SK-N-SH (cell line): ENCODE data around the gene PIAS2. TPM values are rescaled to one million over a fixed set of nuclear protein-coding genes. Genes with fewer than 3 reads are reported as not detected.

Experiments used
- CTCF ChIA-PET: fragments of 300-600, 350-600 bp; formaldehyde crosslinking; extraction: SDS; loops from one replicate; lab custom pipeline; 2021; lab: Yijun Ruan, JAX
- POLR2A ChIA-PET: fragments of 350-600 bp; sonication (Branson Sonifier 250); formaldehyde crosslinking; extraction: SDS; loops from one replicate; lab custom pipeline; 2020; ENCODE audit warnings: antibody characterized with exemption, inconsistent platforms; lab: Yijun Ruan, JAX
- DNase-seq: peaks from one replicate; pipeline ENCODE4 v3.0.0; 2012
- H2AFZ ChIP-seq: fragments of 200-600 bp; sonication (generic); 2 replicates; pipeline ENCODE4 v1.8.1; 2016; ENCODE audit warnings: antibody characterized with exemption, mild to moderate bottlenecking, low read depth
- H3F3A ChIP-seq: fragments of 200-600 bp; sonication (generic); replicated peaks from 2 replicates; pipeline ENCODE3; 2016; ENCODE audit warnings: antibody characterized with exemption, mild to moderate bottlenecking; ENCODE audit not compliant: insufficient read depth
- H3K27ac ChIP-seq, 2 experiments: fragments of 200-500 bp in 1 of 2; fragments of 200-600 bp in 1 of 2; sonication (Bioruptor generic) in 1 of 2; sonication (generic), shearing (Covaris generic) in 1 of 2; 2 replicates each; pipeline versions ENCODE4 v1.5.1 to v1.6.1; 2014 to 2016; ENCODE audit warnings: low read depth in 2 of 2, inconsistent platforms in 1 of 2, low read length in 1 of 2, mild to moderate bottlenecking in 1 of 2, mixed read lengths in 1 of 2
- H3K27me3 ChIP-seq: fragments of 200-600 bp; sonication (generic), shearing (Covaris generic); 2 replicates; pipeline ENCODE4 v1.6.1; 2016; ENCODE audit warnings: mixed run types; ENCODE audit not compliant: insufficient read depth
- H3K36me3 ChIP-seq, 2 experiments: fragments of 200-500 bp in 1 of 2; fragments of 200-600 bp in 1 of 2; sonication (Bioruptor generic) in 1 of 2; sonication (generic) in 1 of 2; replicated peaks in 1 of 2; 2 replicates each; pipeline versions ENCODE3 to v1.5.1; 2014 to 2016; ENCODE audit warnings: low read length in 1 of 2, mild to moderate bottlenecking in 1 of 2; ENCODE audit not compliant: insufficient read depth in 2 of 2, control insufficient read depth in 1 of 2
- H3K4me1 ChIP-seq, 2 experiments: fragments of 200-500 bp in 1 of 2; fragments of 200-600 bp in 1 of 2; sonication (Bioruptor generic) in 1 of 2; sonication (generic), shearing (Covaris generic) in 1 of 2; 2 replicates each; pipeline versions ENCODE4 v1.5.1 to v1.6.1; 2014 to 2016; ENCODE audit warnings: low read depth in 1 of 2, low read length in 1 of 2, mixed run types in 1 of 2; ENCODE audit not compliant: insufficient read depth in 2 of 2, control insufficient read depth in 1 of 2
- H3K4me2 ChIP-seq: fragments of 200-600 bp; sonication (generic), shearing (Covaris generic); 2 replicates; pipeline ENCODE4 v1.6.1; 2017; ENCODE audit warnings: mixed run types
- H3K4me3 ChIP-seq, 2 experiments: fragments of 200-500 bp in 1 of 2; fragments of 200-600 bp in 1 of 2; sonication (Bioruptor generic) in 1 of 2; sonication (generic), shearing (Covaris generic) in 1 of 2; 2 replicates each; pipeline versions ENCODE4 v1.5.1 to v1.8.1; 2014 to 2016; ENCODE audit warnings: low read depth in 2 of 2, inconsistent platforms in 1 of 2, low read length in 1 of 2, mild to moderate bottlenecking in 1 of 2, mixed read lengths in 1 of 2, moderate library complexity in 1 of 2
- H3K79me2 ChIP-seq: fragments of 200-600 bp; sonication (generic); 2 replicates; pipeline ENCODE4 v1.8.1; 2017; ENCODE audit warnings: mild to moderate bottlenecking; ENCODE audit not compliant: insufficient read depth
- H3K9ac ChIP-seq: fragments of 200-600 bp; sonication (generic); 2 replicates; pipeline ENCODE4 v1.6.1; 2017; ENCODE audit warnings: mixed run types
- H3K9me2 ChIP-seq: fragments of 200-600 bp; sonication (generic); 2 replicates; pipeline ENCODE4 v1.6.1; 2017; ENCODE audit warnings: mixed run types
- H3K9me3 ChIP-seq: fragments of 200-600 bp; sonication (generic); 2 replicates; pipeline ENCODE4 v1.6.1; 2017; ENCODE audit warnings: mixed run types, mild to moderate bottlenecking, moderate library complexity
- H4K20me1 ChIP-seq: fragments of 200-600 bp; sonication (generic); 2 replicates; pipeline ENCODE4 v1.6.1; 2017; ENCODE audit warnings: mild to moderate bottlenecking, mixed run types; ENCODE audit not compliant: insufficient read depth
- EZH2phosphoT487 ChIP-seq: fragments of 200-600 bp; sonication (generic); IDR thresholded peaks from 2 replicates; pipeline ENCODE4 v1.6.1; 2017; ENCODE audit warnings: low read depth, mixed run types, mild to moderate bottlenecking, antibody characterized with exemption, moderate library complexity, borderline replicate concordance
- FOSL2 ChIP-seq: IDR thresholded peaks from 2 replicates; pipeline ENCODE4 v1.4.0; 2012; ENCODE audit warnings: low read depth, mild to moderate bottlenecking, moderate library complexity, borderline replicate concordance
- RCOR1 ChIP-seq: fragments of 150-350 bp; IDR thresholded peaks from 2 replicates; pipeline ENCODE4 v1.6.1; 2017; ENCODE audit warnings: antibody characterized with exemption, low read length
- SIN3A ChIP-seq: IDR thresholded peaks from 2 replicates; pipeline ENCODE4 v1.6.1; 2012; ENCODE audit warnings: low read depth, mild to moderate bottlenecking, low read length, moderate library complexity, borderline replicate concordance
- USF1 ChIP-seq: IDR thresholded peaks from 2 replicates; pipeline ENCODE4 v1.4.0; 2012; ENCODE audit warnings: low read depth, borderline replicate concordance
- USF2 ChIP-seq: fragments of 150-350 bp; IDR thresholded peaks from 2 replicates; pipeline ENCODE4 v1.6.1; 2017; ENCODE audit warnings: antibody characterized with exemption, low read length, low read depth, borderline replicate concordance
- ZBTB33 ChIP-seq: IDR thresholded peaks from 2 replicates; pipeline ENCODE4 v1.4.0; 2012; ENCODE audit warnings: low read depth, borderline replicate concordance
- WGBS: methylation state at CpG from one replicate; pipeline ENCODE4 v1.1.6; 2017; ENCODE audit warnings: low lambda C conversion rate; 5-methylcytosine and 5-hydroxymethylcytosine counted together
- polyA plus RNA-seq, 3 experiments: library from polyadenylated mRNA; depleted of rRNA; stranded (reverse); fragments of >200 nt; gene quantifications; 2 replicates each; pipeline ENCODE4 v1.2.3, GENCODE V29; 2012
- TF ChIP-seq, protein P1 (sequence below): IDR thresholded peaks from 2 replicates; pipeline ENCODE4 v1.6.1; 2012; ENCODE audit warnings: mild to moderate bottlenecking, low read depth, low read length, moderate library complexity

The PIAS2 gene
- polyA plus RNA-seq, 1 of the 3 experiments (the other 2 are of a cell fraction): 9.0 TPM

- TF ChIP-seq EZH2phosphoT487 (no peak), RCOR1 (no peak), USF1 (no peak), FOSL2 (no peak), USF2 (no peak)
- TF ChIP-seq, protein P1, sequence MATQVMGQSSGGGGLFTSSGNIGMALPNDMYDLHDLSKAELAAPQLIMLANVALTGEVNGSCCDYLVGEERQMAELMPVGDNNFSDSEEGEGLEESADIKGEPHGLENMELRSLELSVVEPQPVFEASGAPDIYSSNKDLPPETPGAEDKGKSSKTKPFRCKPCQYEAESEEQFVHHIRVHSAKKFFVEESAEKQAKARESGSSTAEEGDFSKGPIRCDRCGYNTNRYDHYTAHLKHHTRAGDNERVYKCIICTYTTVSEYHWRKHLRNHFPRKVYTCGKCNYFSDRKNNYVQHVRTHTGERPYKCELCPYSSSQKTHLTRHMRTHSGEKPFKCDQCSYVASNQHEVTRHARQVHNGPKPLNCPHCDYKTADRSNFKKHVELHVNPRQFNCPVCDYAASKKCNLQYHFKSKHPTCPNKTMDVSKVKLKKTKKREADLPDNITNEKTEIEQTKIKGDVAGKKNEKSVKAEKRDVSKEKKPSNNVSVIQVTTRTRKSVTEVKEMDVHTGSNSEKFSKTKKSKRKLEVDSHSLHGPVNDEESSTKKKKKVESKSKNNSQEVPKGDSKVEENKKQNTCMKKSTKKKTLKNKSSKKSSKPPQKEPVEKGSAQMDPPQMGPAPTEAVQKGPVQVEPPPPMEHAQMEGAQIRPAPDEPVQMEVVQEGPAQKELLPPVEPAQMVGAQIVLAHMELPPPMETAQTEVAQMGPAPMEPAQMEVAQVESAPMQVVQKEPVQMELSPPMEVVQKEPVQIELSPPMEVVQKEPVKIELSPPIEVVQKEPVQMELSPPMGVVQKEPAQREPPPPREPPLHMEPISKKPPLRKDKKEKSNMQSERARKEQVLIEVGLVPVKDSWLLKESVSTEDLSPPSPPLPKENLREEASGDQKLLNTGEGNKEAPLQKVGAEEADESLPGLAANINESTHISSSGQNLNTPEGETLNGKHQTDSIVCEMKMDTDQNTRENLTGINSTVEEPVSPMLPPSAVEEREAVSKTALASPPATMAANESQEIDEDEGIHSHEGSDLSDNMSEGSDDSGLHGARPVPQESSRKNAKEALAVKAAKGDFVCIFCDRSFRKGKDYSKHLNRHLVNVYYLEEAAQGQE: no peak
Observed at GRCh38 chr18:46958209-46958608, 40.9 kb upstream of the PIAS2 start (continued).

DNA sequence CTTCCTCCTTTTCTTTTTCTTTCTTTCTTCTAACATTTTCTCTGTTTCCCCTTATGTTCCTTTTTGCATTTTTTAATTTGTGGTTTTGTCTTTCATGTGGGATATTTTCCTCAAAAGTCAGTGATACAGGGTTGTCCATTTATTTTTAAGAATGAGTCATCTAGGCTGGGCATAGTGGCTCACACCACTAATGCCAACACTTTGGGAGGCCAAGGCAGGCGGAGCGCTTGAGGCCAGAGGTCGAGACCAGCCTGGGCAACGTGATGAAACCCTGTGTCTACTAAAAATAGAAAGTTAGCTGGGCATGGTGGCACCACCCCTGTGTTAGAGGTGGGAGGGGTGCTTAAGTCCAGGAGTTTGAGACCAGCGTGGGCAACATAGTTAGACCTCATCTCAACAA, 35.9 kb upstream of the PIAS2 start:
- no peak overlapping the region for H3K4me3 ChIP-seq
- DNase-seq: no peak
- H3K79me2 ChIP-seq: no peaks in the 10 kb centered on the region
- ChIA-PET CTCF (no interaction called here), POLR2A (no interaction called here)
- H3F3A ChIP-seq: no peaks in the 10 kb centered on the region
- no peak overlapping the region for H2AFZ ChIP-seq
- H3K4me1 ChIP-seq: no peaks in the 10 kb centered on the region
- H3K9me2 ChIP-seq: no peaks in the 10 kb centered on the region
- no peak for TF ChIP-seq RCOR1
- no peak for TF ChIP-seq SIN3A
- TF ChIP-seq ZBTB33: no peak
- H3K4me2 ChIP-seq: no peak overlapping the region
- no peaks in the 10 kb centered on the region for H3K36me3 ChIP-seq
- no peaks in the 10 kb centered on the region for H4K20me1 ChIP-seq
- H3K9ac ChIP-seq: no peak overlapping the region
- no peaks in the 10 kb centered on the region for H3K27me3 ChIP-seq
- 61% methylated on average over 5 of the region's 5 CpGs for WGBS
- no peak overlapping the region for H3K27ac ChIP-seq
- H3K9me3 ChIP-seq: no peaks in the 10 kb centered on the region
